Inflammatory macrophage (primary cell): ENCODE results near the gene DACH1.

ENCODE experiments used
- DNase-seq, 2 donors: peaks; one replicate each; pipeline ENCODE4 v3.0.0-alpha.2; 2020 to 2022

DACH1 gene

GRCh38 chr13:71701741-71702140 lies 165.3 kb downstream of the DACH1 start:
- DNase-seq, result no peak

GRCh38 chr13:71699342-71699741 lies 167.7 kb downstream of the DACH1 start:
- no peak for DNase-seq

DNA sequence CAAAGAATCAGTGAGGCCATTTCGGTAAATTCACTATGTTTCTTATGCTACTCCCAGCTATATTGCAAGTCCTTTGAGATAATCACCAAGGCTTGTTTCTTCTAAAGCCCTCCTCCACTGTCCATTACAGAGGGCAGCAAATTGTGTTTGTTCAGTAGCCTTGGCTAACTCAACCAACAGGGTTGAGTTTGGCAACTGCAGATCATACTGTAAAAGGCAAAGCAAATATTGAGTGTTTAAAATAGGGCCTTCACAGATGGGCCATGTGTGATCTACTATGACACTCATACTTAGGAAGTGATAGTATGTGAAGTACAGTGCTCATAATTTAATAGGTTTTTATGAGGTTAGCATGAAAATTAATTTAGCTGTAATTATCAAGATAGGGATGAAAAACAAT lies 171.3 kb downstream of the DACH1 start:
- DNase-seq, result no peak

DNA sequence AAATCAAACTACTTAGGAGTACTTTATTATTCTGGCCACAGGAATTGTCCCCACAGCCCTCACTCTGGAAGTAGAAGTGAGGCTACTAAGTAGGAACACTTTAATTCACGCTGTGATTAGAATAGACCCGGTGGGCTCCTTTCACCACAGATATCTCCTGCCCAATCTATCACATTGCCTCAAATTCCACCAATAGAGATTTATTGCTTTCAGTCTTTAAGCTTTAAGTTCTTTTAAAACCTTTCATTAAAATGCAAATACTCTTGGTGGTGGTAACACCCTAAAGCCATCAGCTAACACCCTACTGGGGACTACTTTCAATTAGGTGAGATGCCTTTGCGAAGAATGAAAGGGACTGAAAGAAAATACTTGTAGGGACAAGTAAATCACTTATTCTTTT lies 181.9 kb downstream of the DACH1 start:
- no peak for DNase-seq

DNA sequence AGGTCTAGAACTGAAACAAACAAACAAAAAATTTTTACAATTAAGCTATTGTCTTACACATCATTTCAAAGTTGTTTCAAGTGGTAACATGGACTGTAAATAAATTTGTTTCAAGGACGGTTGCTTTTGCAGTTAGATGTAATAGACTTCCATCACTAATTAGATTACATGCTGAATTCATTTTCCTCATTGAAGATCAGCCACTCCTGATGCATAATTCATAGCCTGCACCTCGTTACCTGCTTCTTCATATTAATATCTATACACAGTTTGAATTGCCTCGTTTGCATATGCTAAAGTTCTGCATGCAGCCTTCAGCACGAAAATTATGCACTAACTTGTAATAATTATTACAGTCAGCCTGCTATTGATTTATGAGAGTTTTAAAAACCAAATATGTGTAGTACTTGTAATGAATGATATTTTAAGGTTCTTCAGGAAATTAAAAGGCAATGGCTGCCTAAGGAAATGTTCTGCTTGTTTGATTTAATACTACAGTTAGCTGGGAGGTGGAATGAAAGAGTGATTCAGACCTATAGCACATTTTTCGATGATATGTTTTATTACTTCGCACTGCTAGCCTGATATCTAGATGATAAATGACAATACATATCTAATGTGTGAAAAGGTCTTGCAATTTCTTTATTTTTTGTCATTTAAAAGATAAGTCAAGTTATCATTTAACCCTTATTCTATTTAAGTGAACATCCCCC lies 184.9 kb downstream of the DACH1 start:
- no peak for DNase-seq

DNA sequence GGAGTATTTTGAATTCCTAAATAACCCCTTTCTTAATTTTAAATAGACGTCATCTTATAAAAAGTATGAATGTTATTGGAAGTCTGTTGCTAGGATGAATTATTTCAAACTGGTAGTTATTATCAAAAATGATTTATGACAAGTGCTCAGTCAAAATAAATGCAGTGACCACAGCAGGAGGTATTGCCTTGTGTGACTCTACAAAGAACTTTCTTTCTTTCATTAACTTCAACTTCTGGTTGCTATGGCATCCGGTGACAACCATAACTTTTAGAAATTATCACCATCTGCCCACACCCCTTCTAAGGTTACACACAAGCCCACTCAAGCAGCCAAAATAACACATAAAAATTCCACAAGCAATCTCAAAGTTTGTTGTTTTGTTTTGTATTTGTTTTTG lies 189.9 kb downstream of the DACH1 start:
- no peak for DNase-seq

DNA sequence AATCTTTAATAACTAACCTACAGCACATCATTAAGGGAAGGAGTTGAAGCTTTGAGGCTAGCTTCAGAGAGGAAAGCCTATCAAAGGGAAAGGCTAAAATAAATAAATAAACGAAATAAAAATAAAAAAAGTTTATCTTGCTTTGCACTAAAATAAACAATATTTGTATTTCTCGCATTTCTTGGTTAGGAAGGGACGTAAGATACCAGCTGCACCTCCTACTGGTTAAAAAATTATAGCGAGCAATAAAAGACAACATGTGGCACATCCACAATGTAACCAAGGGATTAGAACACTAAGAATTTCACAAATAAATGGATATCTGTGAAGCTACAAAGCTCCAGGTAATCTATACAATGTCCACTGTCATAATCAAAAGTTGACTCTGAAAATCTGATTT lies 194.5 kb downstream of the DACH1 start:
- DNase-seq, result no peak

DNA sequence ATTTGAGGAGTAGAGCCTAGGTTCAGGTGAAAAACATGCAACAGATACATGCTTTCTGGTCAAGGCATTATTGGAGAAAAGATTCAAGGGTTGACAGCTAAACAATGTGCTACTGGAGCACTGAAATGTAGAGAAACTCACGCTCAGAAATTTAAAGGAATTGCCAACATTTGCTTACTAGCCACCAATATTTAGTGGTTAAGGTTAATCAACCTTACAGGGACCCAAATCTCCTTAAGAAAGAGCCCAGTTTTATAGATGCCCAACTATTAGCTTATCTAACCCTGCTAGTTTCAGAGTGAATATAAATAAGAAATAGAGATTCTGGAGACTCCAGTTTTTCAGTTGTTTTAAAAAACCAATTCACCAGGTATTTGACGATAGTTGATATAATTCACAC lies 203.6 kb downstream of the DACH1 start:
- DNase-seq, result no peak

- DNase-seq, result no peak
These were observed 205.1 kb downstream of the DACH1 start for GRCh38 chr13:71661921-71662320.

- DNase-seq, result no peak
These were observed 207.6 kb downstream of the DACH1 start for GRCh38 chr13:71659404-71659803.

GRCh38 chr13:71645467-71645866 lies 221.5 kb downstream of the DACH1 start:
- DNase-seq, result no peak

DNA sequence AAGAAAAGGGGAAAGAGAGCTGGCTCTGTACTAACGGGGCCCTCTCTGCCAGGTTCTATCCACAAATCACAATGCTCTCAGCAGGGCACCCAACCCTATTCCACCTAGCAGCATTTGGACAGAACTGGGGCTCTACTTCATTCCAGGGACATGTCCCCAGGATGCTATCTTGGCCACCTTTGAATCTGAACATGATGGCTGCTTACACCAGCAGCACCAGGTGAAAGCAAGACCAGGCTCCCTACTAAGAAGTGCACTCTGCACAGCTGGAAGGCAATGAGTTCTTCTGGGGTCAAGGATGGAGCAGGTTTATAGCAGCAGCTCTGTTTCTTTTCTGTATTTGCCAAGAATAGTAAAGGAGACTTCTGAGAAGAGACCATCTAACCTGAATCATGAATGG lies 222.4 kb downstream of the DACH1 start:
- DNase-seq, result no peak

DNA sequence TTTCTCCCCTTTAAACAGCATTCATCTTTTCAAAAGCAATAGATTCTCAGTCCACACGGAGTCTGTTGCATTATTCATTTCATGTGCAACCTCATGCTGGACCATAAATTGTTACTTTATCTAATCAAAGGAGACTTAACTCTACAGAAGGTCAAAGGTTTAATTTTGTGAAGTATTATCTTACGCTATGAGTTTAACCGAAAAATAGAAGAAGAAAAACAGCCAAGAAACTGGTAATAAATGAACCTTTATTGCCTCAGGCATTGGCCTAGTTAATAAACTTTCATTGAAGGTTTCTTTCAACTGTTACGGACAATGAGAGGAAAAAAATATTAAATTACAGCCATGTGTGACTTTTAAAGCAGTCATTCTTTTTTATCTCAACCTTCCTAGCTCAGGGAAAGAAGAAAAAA lies 223.6 kb downstream of the DACH1 start:
- DNase-seq, result no peak

DNA sequence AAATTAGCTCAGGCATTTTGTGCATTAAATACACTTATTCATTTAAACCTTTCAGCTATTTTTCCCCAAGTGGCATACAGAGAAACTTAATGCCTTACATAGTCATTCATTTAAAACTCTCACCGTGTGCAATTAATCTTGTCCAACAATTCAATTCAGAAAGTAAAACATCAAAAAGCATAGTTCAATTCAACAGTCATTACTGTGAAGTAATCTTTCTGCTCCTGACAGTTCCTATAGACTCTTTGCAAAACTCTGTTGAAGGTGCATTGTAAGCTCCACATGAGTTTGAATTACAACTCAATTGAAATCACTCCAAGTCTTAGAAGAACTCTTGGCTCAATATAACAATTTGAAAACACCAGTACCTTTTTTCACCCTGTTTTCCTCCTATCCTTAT lies 228.3 kb downstream of the DACH1 start:
- DNase-seq, result no peak

- no peak for DNase-seq
These were observed 232.2 kb downstream of the DACH1 start for GRCh38 chr13:71634602-71635443.

GRCh38 chr13:71634182-71634581 lies 232.8 kb downstream of the DACH1 start:
- no peak for DNase-seq

GRCh38 chr13:71632721-71633120 lies 234.3 kb downstream of the DACH1 start:
- no peak for DNase-seq

DNA sequence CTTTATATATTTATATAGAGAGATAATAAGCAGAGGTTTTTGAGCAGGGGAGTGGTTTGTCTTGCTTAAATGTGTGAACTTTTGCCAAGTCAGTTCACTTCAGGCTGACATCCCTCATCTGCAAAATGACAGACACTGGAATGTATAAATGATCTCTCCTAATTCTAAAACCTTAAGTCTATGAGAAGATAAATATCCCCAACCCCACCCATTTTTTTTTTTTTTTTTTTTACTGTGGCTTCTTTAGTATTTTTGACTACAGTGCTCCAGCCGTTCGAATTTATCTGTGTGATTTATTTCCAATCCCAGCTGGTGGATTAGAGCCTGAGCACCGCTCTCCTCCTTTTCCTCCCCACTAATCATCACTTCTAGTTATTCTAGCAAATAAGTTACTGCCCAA lies 234.8 kb downstream of the DACH1 start:
- no peak for DNase-seq

- DNase-seq, result no peak
These were observed 237.8 kb downstream of the DACH1 start for GRCh38 chr13:71629167-71629566.

DNA sequence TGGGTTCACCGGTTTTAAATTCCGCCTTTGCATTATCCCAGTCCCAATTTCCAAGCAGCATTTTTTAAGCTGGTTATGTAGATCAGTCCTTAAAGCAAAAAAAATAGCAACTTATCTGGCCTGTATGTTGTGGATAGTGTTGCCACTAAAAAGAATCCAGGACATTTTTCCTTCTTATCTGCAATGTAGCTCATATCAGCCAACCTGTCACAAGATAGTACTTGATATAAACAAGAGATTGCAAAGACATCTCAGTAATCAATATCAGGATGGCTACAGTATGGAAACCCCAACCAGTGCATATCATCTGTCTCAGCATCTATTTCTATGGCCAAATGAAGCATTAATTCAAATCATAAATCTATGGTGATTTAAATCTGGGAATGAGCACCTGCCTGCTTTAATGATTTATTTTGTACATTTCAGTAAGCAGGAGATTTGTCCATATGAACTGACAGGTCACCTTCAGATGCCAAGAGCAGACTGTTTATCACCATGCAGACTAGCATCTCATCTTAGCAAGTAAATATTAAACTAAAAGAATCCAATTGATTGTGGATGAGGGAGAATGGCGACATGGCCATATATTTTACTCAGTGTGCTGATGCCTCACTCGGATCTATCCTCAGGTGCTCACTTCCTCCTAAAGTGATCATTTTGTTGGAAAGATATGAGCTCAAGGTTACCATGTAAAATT lies 240.4 kb downstream of the DACH1 start:
- no peak for DNase-seq

- no peak for DNase-seq
These were observed 241.3 kb downstream of the DACH1 start for GRCh38 chr13:71625694-71626093.

GRCh38 chr13:71624653-71625600 lies 242.1 kb downstream of the DACH1 start:
- DNase-seq, result no peak
